Natural killer cell (primary cell): Measurements from ENCODE around the gene LILRA6. TPM values are rescaled to one million over a fixed set of nuclear protein-coding genes. Genes with fewer than 3 reads are reported as not detected.

ENCODE experiments used
- ATAC-seq, 3 donors: fragments of 150-1000 bp in 2 of 3; fragments of 200-7000 bp in 1 of 3; cut with Tn5 transposase; 1 replicate in 1 of 3; 2 replicates in 2 of 3; pipeline ENCODE4 v1.10.0; 2021; ENCODE audit warnings: mild to moderate bottlenecking in 2 of 3, moderate library complexity in 2 of 3
- DNase-seq, 2 donors: peaks; one replicate each; pipeline versions ENCODE4 v3.0.0 to v3.0.0-alpha.2; 2013 to 2021; ENCODE audit warnings: mixed read lengths in 1 of 2
- H3K27ac ChIP-seq: one replicate; pipeline ENCODE4 v1.5.1; 2013; ENCODE audit warnings: mild to moderate bottlenecking, low read length
- H3K27me3 ChIP-seq: one replicate; pipeline ENCODE4 v1.6.1; 2013; ENCODE audit warnings: low read length; ENCODE audit not compliant: control insufficient read depth, insufficient read depth
- H3K36me3 ChIP-seq: one replicate; pipeline ENCODE4 v1.6.1; 2013; ENCODE audit warnings: low read length; ENCODE audit not compliant: control insufficient read depth, insufficient read depth
- H3K4me1 ChIP-seq: one replicate; pipeline ENCODE4 v1.6.1; 2013; ENCODE audit warnings: low read length; ENCODE audit not compliant: control insufficient read depth, insufficient read depth
- H3K4me3 ChIP-seq: one replicate; pipeline ENCODE4 v1.5.1; 2013; ENCODE audit warnings: low read length
- H3K9me3 ChIP-seq: one replicate; pipeline ENCODE4 v1.6.1; 2013; ENCODE audit warnings: low read length; ENCODE audit not compliant: control insufficient read depth, insufficient read depth
- H3K27ac Mint-ChIP-seq, 2 donors: one replicate each; pipeline ENCODE4 v1.8.0; 2022; ENCODE audit warnings: mild to moderate bottlenecking in 2 of 2, mixed read lengths in 2 of 2, moderate library complexity in 1 of 2
- H3K27me3 Mint-ChIP-seq, 2 donors: one replicate each; pipeline ENCODE4 v1.8.0; 2022; ENCODE audit warnings: low read depth in 2 of 2, mixed read lengths in 2 of 2
- H3K36me3 Mint-ChIP-seq: one replicate; pipeline ENCODE4 v1.8.0; 2022; ENCODE audit warnings: mixed read lengths
- H3K4me1 Mint-ChIP-seq, 2 donors: one replicate each; pipeline ENCODE4 v1.8.0; 2022; ENCODE audit warnings: mixed read lengths in 2 of 2
- H3K4me3 Mint-ChIP-seq: one replicate; pipeline ENCODE4 v1.8.0; 2022; ENCODE audit warnings: mild to moderate bottlenecking, moderate library complexity, mixed read lengths
- H3K9me3 Mint-ChIP-seq, 2 donors: one replicate each; pipeline ENCODE4 v1.8.0; 2022; ENCODE audit warnings: mixed read lengths in 2 of 2
- CTCF ChIP-seq: fragments of 200-600 bp; IDR thresholded peaks from one replicate; pipeline ENCODE4 v1.8.0; 2022; ENCODE audit warnings: antibody characterized with exemption
- WGBS: methylation state at CpG from one replicate; pipeline ENCODE4 v1.1.7; 2013; ENCODE audit warnings: missing lambda C conversion rate; ENCODE audit not compliant: insufficient coverage; 5-methylcytosine and 5-hydroxymethylcytosine counted together
- intact Hi-C: fragments of 100-400 bp; cut with micrococcal nuclease; formaldehyde crosslinking; loops from one replicate; pipeline ENCODE4 v1.14.2; 2022
- total RNA-seq, 4 donors: library from RNA; stranded (reverse); fragments of 120-200 nt in 1 of 4; gene quantifications; one replicate each; pipeline versions ENCODE4 v1.2.3 to v1.2.4, GENCODE V29; 2013 to 2022

The LILRA6 gene
- total RNA-seq, 3 donors from 2014 or later (not counting 1 experiment from before 2014, with no cell fraction given): 2.1 to 2.6 (median 2.1) TPM

GRCh38 chr19:54193011-54193410 is 49.6 kb downstream of the LILRA6 start:
- Mint-ChIP-seq H3K4me3 (peak overlapping the region; percentile 53), H3K4me1 (peaks cover 19 to 31% of the 10 kb centered on the region in 2 donors), H3K36me3 (no peaks in the 10 kb centered on the region), H3K27me3 (no peaks in the 10 kb centered on the region), H3K9me3 (no peaks in the 10 kb centered on the region), H3K27ac (no peak overlapping the region)
- DNase-seq: no peak
- H3K9me3 ChIP-seq: no peaks in the 10 kb centered on the region
- no peak overlapping the region for H3K4me3 ChIP-seq
- ATAC-seq: no peak
- no peaks in the 10 kb centered on the region for H3K27me3 ChIP-seq
- no peak for TF ChIP-seq CTCF
- H3K27ac ChIP-seq: no peak overlapping the region
- intact Hi-C loops: loop anchor here (10.0 kb wide), 1 partner anchor 1462 kb away; the partner anchor contains the start of gene U2AF2
- H3K4me1 ChIP-seq: peaks cover 22% of the 10 kb centered on the region
- peaks cover 9% of the 10 kb centered on the region for H3K36me3 ChIP-seq
- over 99% methylated on average over 11 of the region's 11 CpGs for WGBS

- Histone ChIP-seq H3K27ac (peak overlapping the region; percentile 98), H3K27me3 (no peaks in the 10 kb centered on the region), H3K4me3 (peak overlapping the region; percentile 66), H3K9me3 (no peaks in the 10 kb centered on the region), H3K36me3 (peaks cover 10% of the 10 kb centered on the region), H3K4me1 (peaks cover 23% of the 10 kb centered on the region)
- Mint-ChIP-seq H3K4me3 (peak overlapping the region; percentile 99), H3K27me3 (no peaks in the 10 kb centered on the region), H3K9me3 (no peaks in the 10 kb centered on the region), H3K36me3 (no peaks in the 10 kb centered on the region), H3K4me1 (peaks cover 26 to 38% of the 10 kb centered on the region in 2 donors), H3K27ac (peak overlapping the region; percentile 97 to 99)
- 81% methylated on average over 19 of the region's 19 CpGs for WGBS
- no peak for TF ChIP-seq CTCF
- ATAC-seq (no peak), DNase-seq (no peak)
- intact Hi-C loops: loop anchor here (2.0 to 10.0 kb wide), 2 partner anchors 325 to 1463 kb away; partner anchors contain the start of genes MYADM and U2AF2
Observed at GRCh38 chr19:54191811-54192453, 50.7 kb downstream of the LILRA6 start.

GRCh38 chr19:54191011-54191810 is 51.4 kb downstream of the LILRA6 start, which contains the start of gene TSEN34:
Gene TSEN34, plus strand, starts transcription at chr19:54191308. Its CDS starts 57 bp downstream, at chr19:54191365.
- no peaks in the 10 kb centered on the region for H3K27me3 ChIP-seq
- peaks cover 23% of the 10 kb centered on the region for H3K4me1 ChIP-seq
- intact Hi-C loops: loop anchor here (2.0 to 10.0 kb wide), 2 partner anchors 324 to 1464 kb away; partner anchors contain the start of genes MYADM and U2AF2
- peaks cover 12% of the 10 kb centered on the region for H3K36me3 ChIP-seq
- WGBS: 1% methylated on average over 77 of the region's 77 CpGs
- peak within 1 kb of the TSS; percentile 99 for H3K4me3 Mint-ChIP-seq
- no peaks in the 10 kb centered on the region for H3K9me3 ChIP-seq
- no peaks in the 10 kb centered on the region for H3K27me3 Mint-ChIP-seq
- peaks cover 26 to 40% of the 10 kb centered on the region in 2 donors for H3K4me1 Mint-ChIP-seq
- DNase-seq (peak; percentile 91 to 95), ATAC-seq (peak; percentile 30 to 54 (median 40))
- H3K27ac ChIP-seq: peak within 1 kb of the TSS; percentile 98
- H3K9me3 Mint-ChIP-seq: no peaks in the 10 kb centered on the region
- TF ChIP-seq CTCF: no peak
- H3K27ac Mint-ChIP-seq: peak within 1 kb of the TSS; percentile 97 to 99
- H3K36me3 Mint-ChIP-seq: no peaks in the 10 kb centered on the region
- peak within 1 kb of the TSS; percentile 92 for H3K4me3 ChIP-seq
